ENCODE data around the gene RBM11.
"Not testable (repeated sequence)": the region's sequence is repeated elsewhere in the genome, so short reads cannot be mapped to it uniquely, and the experiment has no call there.

RBM11 gene, protein sequence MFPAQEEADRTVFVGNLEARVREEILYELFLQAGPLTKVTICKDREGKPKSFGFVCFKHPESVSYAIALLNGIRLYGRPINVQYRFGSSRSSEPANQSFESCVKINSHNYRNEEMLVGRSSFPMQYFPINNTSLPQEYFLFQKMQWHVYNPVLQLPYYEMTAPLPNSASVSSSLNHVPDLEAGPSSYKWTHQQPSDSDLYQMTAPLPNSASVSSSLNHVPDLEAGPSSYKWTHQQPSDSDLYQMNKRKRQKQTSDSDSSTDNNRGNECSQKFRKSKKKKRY

GRCh38 chr21:14215971-14216641, at the start of gene RBM11:
Gene RBM11, plus strand, starts transcription at chr21:14216157. Its CDS starts 30 bp downstream, at chr21:14216187.
- DNase-seq: peak; percentile 91

GRCh38 chr21:14166463-14167223, 49.3 kb upstream of the RBM11 start:
- not testable (repeated sequence) for DNase-seq

DNA sequence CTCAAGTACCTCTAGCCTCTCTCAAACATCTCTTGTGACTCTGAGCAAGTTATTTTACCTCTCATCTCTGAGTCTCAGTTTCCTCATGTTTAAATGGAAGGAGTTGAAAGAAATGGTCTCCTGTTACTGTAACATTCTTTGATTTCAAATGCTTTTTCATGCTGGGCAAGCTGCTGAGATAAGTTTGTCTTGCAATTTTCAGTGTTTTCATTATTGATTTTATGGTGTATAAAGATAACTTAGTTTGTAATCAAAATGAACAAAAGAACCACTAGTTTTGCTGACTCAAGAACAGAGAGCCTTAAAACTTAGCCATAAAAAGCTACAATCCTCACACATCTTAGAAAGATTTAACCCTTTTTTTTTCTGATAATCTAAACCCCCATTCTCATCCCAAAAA, 9.7 kb upstream of the RBM11 start:
- DNase-seq: no peak

- DNase-seq: no peak
These were observed 5.2 kb upstream of the RBM11 start, which contains the start of gene LIPI for GRCh38 chr21:14210738-14211137. Gene LIPI, minus strand, starts transcription at chr21:14210955. Its CDS starts 110 bp downstream, at chr21:14210845.

DNA sequence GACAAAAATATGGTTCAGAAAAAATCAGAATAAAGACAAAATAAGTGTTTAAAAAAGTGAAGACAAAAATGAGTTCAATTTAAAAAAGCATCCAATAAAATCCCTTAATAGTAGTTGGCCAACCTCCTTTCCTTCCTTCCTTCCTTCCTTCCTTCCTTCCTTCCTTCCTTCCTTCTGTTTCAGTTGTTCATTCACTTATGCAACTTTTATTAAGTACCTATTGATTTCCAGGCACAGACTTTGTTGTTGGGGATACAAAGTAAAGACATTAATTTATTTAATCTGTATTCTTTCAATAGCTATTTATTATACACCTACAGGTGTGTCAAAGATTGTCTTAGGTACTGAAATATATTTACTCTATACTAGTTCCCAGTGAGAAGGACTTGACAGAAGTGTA, 2.8 kb upstream of the RBM11 start:
- no peak for DNase-seq

DNA sequence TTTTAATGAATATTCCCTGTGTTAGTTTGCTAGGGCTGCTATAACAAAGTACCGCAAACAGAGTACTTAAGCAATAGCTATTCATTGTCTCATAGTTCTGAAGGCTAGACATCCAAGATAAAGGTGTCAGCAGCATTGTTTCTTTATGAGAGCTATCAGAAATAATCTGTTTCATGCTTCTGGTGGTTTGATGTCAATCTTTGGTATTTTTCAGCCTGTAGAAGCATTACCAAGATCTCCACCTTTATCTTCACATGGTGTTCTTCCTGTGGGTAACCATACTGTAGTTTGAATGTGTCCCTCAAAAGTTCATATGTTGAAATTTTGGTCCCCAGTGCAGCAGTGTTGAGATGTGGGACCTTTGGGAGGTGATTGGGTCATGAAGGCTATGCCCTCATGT, 7.4 kb downstream of the RBM11 start:
- DNase-seq: peak; percentile 68

GRCh38 chr21:14229399-14229798, 13.4 kb downstream of the RBM11 start:
- no peak for DNase-seq

GRCh38 chr21:14235101-14235500, 19.1 kb downstream of the RBM11 start:
- DNase-seq: no peak

- no peak for DNase-seq
These were observed 20.2 kb downstream of the RBM11 start for GRCh38 chr21:14236180-14236579.

GRCh38 chr21:14239281-14239680, 23.3 kb downstream of the RBM11 start:
- peak; percentile 55 for DNase-seq

- peak; percentile 55 for DNase-seq
These were observed 25.3 kb downstream of the RBM11 start for GRCh38 chr21:14241297-14241696.

DNA sequence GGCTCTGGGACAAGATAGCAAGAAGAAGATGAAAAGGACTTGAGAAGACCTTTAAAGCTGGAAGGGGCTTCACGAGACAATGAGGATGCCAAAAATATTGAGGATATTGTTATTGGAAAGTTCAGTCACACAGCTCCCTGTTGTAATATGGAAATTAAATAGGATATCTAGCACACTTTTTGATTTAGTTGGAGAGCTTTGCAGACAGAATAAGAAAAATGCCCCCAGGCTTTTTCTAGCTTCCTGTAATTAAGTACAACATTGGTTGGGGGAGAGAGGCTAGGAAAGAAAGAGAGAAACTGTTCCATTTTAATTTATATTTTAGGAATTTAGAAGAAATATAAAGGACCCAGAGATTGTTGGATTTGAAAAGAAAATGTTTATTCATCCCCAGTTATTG, 27.5 kb downstream of the RBM11 start:
- DNase-seq: no peak

- DNase-seq: no peak
These were observed 27.9 kb downstream of the RBM11 start for GRCh38 chr21:14243874-14244273.

- DNase-seq: peak; percentile 23
These were observed 29.0 kb downstream of the RBM11 start for GRCh38 chr21:14244911-14245310.

- DNase-seq: peak; percentile 44
These were observed 29.8 kb downstream of the RBM11 start for GRCh38 chr21:14245711-14246110.

- no peak for DNase-seq
These were observed 35.4 kb downstream of the RBM11 start for GRCh38 chr21:14251336-14251735.

DNA sequence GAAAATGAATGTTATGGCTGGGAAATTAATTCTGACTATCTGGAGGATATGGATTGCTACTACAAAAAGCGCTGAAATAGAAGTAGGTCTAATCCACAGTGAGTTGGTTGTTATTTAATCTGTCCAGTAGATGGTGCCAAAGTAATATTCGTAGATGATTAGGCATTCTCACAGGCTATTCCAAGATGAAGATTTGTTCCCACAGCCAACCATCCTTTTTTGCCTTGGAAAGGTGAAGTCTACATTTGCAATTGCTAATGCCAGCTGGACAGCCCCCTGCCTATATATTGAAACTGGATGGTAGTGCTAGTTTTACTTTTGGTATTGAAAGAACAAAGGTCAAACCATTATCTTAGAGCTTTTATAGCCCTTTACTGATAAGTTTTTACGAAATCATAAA, 43.8 kb downstream of the RBM11 start:
- DNase-seq: peak; percentile 74

GRCh38 chr21:14260174-14260764, 44.3 kb downstream of the RBM11 start:
- DNase-seq: no peak

GRCh38 chr21:14262039-14262438, 46.1 kb downstream of the RBM11 start:
- no peak for DNase-seq

- no peak for DNase-seq
These were observed 47.9 kb downstream of the RBM11 start for GRCh38 chr21:14263879-14264278.

- no peak for DNase-seq
These were observed 49.1 kb downstream of the RBM11 start for GRCh38 chr21:14265023-14265422.

- DNase-seq: no peak
These were observed 51.1 kb downstream of the RBM11 start for GRCh38 chr21:14267076-14267475.

DNA sequence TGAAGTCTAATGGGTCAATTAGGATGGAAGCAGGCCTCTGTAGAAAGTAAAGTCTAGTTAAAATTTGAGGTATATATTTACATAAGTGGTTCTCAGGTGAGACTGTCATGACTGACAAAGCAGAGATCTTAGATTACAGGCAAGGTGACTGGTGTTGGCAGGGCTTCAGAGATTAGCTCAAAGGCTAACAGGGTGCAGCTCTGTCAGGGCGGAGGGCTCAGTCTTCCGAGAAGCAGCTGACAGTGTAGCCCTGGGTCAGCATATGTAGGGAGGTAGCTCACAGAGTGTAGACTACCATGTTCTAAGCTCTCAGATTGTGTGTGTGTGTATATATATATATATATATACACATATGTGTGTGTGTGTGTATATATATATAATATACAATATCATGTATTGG, 54.7 kb downstream of the RBM11 start:
- DNase-seq: no peak

All from hematopoietic multipotent progenitor cell treated with erythropoietin and hydrocortisone succinate and interleukin-3 and kit ligand, for 4 days (in vitro differentiated cells).